ENCODE data around the gene ADGRL1.
"Not testable (repeated sequence)": the region's sequence is repeated elsewhere in the genome, so short reads cannot be mapped to it uniquely, and the experiment has no call there.

Gene ADGRL1

GRCh38 chr19:14160017-14160703 lies 45.8 kb downstream of the ADGRL1 start:
- no peak for DNase-seq

GRCh38 chr19:14159059-14159458 lies 46.9 kb downstream of the ADGRL1 start:
- no peak for DNase-seq

- DNase-seq: no peak
Measured at GRCh38 chr19:14158276-14159023, 47.5 kb downstream of the ADGRL1 start.

GRCh38 chr19:14156971-14157717 lies 48.8 kb downstream of the ADGRL1 start:
- no peak for DNase-seq

- DNase-seq: no peak
Measured at GRCh38 chr19:14156122-14156521, 49.8 kb downstream of the ADGRL1 start.

GRCh38 chr19:14155371-14155770 lies 50.6 kb downstream of the ADGRL1 start:
- no peak for DNase-seq

GRCh38 chr19:14152713-14153112 lies 53.3 kb downstream of the ADGRL1 start:
- DNase-seq: no peak

- no peak for DNase-seq
Measured at GRCh38 chr19:14150770-14151661, 55.0 kb downstream of the ADGRL1 start.

- DNase-seq: no peak
Measured at GRCh38 chr19:14150041-14150769, 55.8 kb downstream of the ADGRL1 start.

GRCh38 chr19:14149509-14149994 lies 56.4 kb downstream of the ADGRL1 start:
- peak; percentile 31 to 65 for DNase-seq

- DNase-seq: no peak
Measured at GRCh38 chr19:14148751-14149410, 57.1 kb downstream of the ADGRL1 start.

GRCh38 chr19:14147797-14148605 lies 58.0 kb downstream of the ADGRL1 start:
- DNase-seq: peak; percentile 37 to 43

GRCh38 chr19:14146789-14147216 lies 59.2 kb downstream of the ADGRL1 start:
- DNase-seq: no peak

- not testable (repeated sequence) for DNase-seq
Measured at GRCh38 chr19:14146169-14146568, 59.8 kb downstream of the ADGRL1 start.

GRCh38 chr19:14145381-14145780 lies 60.6 kb downstream of the ADGRL1 start:
- DNase-seq: no peak

GRCh38 chr19:14142262-14143190 lies 63.4 kb downstream of the ADGRL1 start:
- no peak for DNase-seq

- no peak for DNase-seq
Measured at GRCh38 chr19:14141041-14141440, 64.9 kb downstream of the ADGRL1 start.

- peak in 1 of 2 donors; percentile 8 for DNase-seq
Measured at GRCh38 chr19:14139944-14140343, 66.0 kb downstream of the ADGRL1 start.

Data from hippocampal formation (tissue), 2 donors.